ENCODE data around the gene SAMSN1.

The SAMSN1 gene

DNA sequence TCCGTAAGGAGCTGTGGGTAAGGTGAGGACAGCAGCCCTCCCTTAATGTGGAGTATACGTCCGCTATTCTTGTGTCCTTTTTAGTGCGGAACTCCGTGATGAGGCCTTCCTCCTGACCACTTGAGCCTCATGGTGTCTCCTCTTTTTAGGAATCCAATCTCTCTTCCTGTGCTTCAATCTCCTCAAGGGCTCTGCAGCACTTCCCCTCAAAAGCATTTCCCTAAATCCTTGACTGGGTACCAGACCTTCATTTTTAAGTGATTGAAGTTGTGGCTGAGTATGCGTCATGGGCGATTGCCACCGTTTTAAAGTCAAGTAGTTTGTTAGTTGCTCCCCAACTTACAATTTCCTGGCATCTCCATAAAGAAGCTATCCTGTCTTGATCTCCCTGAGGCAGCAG lies 62.8 kb downstream of the SAMSN1 start:
- DNase-seq: no peak

DNA sequence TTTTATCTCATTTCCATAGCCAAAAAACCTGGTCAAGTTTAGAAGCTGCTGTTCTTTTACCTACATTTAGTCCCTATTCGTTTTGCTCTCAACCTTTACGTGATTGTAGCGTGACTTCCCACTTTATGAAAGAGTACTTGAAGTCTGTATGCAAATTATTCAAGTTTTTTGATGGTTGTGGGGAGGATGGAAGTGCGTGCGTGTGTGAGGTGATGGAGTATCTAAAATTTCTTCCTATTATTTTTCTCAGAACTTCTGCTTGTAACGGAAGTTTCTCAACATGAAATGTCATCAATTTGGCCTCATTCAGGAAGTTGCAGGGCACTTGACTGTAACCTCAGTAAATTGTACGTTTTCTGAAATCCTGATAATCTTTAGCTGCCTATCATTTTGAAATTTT lies 64.0 kb downstream of the SAMSN1 start:
- DNase-seq: no peak

DNA sequence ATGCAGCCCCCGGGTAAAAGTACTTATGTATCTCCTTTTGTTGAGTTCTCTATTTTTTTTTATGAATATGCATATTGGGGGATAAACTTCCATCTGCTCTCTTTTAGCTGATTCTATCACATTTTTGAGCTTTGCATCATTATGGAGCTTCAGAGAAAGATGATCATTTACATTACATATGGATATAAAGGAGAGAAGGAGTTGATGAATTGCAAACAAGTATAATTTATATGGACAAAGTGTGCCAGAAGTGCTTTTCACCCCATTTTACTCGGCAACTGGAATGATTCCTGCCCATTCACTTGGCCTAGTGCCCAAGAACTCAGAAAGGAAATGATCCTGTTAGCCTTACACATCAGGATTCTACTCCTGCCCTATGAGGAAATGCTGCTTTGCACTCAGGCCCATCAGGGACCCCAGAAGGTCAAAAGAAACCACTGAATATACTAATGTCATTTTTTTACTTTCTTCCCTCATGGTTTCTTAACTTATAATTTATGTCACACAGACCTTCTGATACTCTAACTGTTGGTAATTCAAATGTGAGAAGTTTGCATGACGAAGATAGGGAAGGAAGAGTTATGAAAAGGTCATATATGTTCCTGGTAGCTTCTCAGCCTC lies 65.6 kb downstream of the SAMSN1 start:
- DNase-seq: no peak

DNA sequence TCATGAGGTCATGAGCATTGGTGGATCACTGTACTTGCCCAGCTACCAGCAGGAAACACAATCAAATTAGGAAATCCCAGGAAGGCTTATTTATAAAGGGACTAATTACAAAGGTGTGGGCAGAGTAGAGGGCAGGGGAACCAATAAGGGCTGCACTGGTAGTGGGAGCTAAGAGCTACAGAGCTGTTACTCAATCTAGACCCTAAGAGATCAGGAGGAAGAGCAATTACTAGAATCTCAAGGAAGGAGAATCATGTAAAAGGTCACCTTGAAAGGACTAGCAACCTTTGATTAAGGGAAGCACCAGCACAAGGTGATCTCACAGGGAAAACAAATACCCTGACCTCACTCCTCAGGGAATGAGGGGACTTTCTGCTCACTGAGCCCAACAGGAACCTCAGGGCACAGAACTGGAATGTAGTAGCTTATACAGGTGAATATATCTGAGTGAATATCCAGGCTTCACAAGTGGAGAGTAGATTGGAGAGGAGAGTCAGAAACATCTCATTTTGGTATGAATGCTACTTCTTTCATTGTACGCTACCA lies 66.8 kb downstream of the SAMSN1 start:
- DNase-seq: no peak

DNA sequence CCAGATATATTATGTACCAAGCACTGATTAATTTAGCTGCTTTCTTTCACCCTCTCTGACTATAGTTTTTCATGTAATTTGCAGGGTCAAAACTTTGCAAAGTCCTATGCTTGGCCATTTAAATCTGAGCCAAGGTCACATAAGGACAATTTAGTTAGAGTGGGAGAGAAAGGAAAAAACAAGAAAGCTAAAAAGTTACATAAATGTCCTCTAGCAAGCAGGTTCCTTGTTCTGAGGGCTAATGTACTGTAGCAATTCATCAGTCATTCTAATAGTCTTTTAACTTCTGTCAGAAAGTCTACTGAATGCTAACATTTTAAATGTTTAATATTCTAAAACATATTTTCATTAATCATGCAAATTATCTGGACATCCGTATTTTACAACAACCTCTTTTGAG lies 68.3 kb downstream of the SAMSN1 start:
- DNase-seq: no peak

DNA sequence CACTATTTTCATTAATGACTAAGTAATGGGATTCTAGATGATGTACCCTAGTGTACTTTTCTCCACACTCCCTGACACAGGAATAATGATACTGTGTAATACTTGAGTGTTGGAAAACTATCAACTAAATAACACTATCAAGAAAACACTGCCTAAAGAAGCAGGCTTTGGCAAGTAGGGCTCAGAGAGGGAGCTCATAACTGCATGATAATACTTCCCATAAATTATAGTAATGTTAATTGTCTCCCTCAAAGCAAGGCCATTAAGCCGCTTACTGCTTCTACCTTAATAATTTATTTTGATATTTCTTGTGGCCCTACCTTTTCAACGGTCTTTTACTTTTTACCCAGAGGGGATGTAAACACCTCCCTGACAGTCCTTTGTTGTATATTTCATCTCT lies 69.0 kb downstream of the SAMSN1 start:
- no peak for DNase-seq

DNA sequence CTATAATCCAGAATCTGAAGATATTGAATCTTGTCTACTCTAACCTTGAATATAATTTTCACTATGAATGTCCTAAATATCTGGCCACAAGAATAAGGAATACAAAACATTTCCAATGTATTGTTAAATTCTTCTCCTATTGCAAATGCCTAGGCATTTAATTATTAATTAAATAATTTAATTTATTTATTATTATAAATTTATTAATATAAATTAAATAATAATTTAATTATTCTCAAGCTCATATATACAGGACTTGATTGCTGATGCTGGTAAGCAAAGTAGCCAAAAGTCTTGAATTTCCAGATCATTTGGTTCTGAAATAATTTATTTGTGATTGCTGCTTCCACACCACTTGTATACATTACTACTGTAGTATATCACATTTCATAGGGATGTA lies 71.1 kb downstream of the SAMSN1 start:
- DNase-seq: no peak

DNA sequence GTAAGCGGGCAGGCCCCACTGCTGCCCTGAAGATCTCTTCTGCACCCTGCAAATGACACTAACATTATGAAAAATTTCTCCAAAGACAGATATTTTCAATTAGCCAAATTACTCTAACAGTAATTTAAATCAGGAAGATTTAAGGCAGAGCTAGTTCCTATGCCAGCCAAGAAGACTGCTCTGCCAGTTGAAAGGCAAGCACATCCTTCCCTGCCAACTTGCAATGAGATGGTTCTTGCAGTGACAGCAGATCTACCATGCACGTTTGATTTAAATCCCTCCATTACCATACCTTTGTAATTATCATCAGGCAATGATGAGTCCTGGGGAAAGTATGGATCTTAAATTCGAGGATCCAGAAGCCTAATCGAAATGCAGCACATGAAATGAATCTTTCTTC lies 76.5 kb downstream of the SAMSN1 start:
- DNase-seq: no peak

DNA sequence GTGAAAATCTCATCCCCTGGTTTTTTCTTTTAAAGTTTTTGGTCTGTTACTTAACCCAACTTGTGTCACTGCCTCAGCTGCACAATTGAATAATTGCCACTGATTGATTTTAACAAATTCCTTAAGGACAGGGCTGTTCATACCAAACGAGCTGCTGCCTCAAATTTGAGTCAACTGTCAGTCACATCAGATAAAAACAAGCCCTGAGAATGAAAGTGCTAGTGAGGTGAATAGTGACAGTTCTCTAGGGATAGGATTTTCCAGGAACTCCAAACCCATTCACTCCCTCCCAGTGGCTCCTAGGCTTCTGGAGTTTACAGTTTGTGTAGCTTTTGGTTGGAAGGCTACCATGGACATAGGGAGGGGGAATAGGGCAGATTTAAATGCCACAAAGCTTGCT lies 79.4 kb downstream of the SAMSN1 start:
- DNase-seq: no peak

DNA sequence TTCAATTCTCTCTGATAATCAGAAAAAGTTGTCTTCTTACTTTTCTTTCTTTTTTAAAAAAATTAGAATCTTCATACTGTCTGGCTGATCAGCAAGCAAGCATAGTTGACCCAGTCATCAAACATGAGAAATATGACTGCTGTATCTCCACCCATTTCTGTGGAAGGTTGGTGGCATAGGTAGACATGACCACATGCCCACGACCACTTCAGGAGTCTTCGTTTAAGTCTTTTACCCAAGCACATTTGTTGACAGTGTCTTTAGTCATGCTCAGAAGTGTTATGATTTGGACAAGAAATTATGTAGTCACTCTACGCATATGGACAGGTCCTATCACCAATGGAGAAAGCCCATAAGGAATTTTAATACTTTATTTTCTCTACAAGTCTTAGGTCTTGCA lies 88.4 kb downstream of the SAMSN1 start:
- DNase-seq: no peak

DNA sequence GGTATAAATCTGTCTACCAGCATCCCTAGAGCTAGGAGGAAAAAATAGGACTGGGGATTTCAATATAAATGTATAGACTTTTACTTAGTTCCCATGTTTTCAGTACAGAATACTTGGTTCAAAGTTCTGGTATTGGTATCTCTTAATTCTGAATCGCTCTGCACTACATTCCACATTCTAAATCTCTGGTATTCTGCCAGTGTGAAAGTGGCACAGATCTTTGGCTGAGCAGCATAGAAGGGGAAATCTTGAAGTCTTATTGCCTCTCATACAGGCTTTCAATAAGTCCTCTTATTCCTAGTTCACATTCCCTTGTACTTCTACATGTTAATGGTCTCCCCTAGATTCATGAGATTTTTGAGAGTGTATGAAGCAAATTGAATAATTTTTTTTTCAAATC lies 89.2 kb downstream of the SAMSN1 start:
- DNase-seq: no peak

DNA sequence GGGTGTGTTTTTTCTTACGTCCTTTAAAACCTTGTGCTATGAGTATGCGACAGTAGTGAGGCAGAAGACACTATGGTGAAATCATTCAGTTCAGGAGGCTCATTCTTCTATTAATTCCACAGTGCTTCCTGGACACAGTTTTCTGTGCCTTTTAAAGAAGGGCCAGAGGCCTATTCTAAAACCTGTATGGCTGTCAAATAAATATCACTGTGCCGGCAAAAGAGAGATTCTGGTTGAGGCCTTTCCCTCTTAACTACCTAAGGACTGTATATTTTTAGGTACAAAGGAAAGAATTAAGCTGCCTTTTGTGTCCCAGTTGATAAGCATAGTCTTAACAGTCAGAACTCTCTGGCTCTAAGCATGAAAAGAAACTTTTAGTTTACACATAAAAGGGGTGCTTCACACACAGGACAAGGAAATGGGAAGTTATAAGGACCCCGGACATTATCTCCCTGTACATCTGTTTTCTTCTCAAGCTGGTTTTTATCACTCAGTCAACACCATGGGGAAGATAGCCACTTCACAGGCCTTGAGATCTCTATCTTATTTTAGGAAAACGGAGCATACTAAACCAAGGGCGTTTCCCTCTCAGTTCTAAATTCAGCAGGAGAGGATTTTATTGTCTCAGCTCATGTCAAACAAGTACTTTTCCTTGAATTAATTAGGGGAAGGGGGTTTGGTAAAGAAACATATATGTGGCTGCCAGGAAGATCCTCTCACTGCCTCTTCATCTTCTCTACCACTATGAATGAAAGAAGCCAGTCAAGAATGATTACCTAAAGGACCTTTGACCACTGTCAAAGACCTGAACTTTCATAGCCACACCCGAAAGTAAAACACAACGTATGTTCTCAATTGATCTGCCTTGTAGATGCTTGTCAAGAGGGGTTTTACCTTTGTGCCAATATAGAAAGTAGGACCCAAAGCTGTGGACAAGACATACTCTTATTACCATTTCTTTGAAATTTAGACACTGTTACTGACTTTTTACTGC lies 91.8 kb downstream of the SAMSN1 start:
- no peak for DNase-seq

DNA sequence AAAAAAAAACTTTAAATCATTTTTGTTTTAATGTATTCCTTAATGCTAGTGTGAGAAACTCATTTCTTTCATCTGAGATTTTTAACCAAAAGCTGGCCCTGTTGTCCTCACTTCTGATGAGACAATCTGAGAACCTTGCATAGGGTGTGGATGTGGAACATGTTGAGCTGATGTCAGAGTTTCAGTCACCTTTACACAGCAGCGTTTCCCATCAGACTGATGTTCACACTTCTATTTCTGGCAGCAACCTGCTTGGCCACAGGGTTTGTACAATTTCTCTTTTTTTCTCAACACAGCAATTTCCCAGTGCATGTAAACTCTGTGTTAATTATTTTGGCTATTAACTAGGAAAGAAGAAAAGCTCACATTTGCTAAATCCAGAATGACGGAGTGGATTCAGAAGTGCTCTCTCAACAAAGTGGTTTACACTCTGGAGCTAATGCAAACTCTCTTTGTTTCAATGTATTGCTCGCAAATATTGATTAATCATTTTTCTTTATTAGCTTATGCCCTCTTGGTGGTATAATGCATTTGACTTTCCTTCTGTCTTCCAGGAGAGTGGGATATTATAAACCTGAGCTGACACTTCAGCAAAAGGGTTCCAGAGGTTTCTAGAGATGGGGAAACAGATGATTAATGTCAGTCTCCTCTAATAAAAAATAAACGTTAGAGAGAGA lies 92.6 kb downstream of the SAMSN1 start:
- no peak for DNase-seq

DNA sequence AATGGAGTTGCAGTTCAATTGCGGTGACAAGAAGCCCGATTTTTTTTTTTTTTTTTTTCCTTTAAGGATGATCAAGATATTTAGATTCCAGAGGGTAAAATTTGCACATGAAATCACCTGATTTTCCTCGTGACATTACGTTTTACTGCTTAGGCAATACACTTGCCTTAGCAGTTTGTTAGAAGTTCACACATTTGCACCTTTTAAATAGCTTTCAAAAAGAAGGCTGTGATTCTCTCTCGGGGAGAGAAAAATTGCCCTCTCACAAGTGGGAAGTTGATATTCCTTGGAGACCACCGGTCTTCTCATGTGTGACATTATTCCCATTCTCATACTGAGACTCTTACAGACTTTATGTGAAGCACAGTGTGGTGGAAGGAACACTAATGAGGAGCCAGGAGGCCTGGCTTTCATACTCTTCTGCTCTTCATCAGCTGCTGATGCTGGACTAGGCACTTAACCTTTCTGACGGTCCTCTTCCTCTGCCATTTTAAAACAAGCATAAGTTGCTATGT lies 93.3 kb downstream of the SAMSN1 start:
- DNase-seq: no peak

DNA sequence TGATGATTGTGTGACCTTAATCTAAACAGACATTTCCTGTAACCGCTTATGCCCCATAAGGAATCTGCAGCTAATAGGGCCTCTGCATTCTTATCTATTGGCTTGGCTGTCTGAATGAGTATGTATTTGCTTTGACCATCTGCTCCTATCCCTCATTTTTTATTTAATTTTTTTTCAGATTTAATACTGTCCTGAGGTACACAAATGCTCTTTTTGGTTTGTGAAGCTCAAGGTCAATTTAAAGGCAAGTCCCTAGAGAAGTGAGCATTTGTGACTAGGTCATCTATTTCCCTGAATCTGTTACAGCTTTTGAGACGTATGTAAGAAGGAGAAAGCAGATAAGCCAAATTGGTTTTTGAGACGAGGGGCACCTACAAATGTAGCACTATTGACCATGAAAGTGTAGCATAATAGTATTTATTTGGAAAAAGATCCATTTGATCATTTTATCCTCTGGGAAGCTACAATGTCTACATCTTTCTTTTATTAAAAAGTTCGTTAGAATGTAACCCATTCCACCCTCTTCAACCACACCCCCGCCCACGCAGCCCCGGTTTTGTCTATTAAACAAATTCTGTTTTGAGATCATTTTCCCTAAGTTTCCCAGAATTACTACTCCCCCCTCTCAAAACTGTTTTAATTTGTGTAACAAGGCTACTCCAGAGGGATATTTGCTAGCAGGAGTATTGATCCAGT lies 93.9 kb downstream of the SAMSN1 start:
- no peak for DNase-seq

DNA sequence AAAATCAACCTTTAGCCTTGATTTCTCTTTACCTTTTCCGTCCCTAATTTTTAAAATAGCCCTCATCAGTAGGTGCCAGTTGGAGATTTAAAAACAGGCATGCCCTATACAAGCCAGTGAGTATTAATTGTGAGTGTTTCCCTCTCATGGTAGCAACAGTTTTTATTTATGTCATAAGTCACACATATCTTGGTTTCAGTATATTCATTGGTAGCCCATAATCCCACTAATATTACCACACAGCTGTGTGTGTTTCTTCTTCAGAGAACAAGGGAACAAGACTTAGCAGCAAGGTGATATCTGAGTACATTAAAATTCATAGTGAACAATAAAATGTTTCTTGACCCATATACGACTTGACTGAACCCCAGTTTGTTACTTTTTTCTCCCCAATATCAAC lies 94.6 kb downstream of the SAMSN1 start:
- DNase-seq: no peak

DNA sequence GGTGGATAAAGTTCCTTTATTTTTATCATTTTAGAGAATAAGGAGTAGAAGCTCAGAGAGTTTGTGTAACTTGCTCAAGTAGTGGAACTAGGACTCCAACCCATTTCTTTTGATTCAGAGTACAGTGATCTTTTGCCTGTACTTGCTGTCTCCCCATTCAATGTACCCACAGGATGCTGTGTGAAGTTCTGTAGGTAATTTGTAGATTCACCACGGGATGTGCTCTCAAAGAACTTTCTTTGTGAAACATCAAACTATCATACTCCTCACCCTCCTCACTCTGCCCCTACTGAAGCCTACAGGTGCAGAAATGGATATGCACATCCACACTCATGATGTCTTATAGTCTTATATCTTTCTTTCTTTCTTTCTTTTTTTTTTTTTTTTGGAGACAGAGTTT lies 97.3 kb downstream of the SAMSN1 start:
- no peak for DNase-seq

DNA sequence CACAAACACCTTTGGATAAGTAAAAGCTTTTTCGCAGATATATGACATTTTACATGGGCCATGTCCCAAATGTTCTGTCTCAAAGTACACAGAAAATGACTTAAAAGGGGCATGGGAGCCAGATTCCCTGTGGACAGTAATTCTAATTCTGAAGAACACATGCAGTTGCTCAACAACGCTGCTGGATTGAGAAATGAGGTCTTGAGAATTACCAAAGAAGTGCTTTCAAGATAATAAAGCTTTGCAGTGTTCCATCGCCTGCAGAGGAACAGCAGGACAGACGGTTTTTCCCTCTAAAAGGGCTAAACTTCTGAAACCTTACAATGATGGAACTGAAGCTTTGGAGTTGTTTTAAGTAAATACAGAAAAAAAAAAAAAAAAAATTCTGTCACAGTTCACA lies 107.9 kb downstream of the SAMSN1 start:
- DNase-seq: no peak

DNA sequence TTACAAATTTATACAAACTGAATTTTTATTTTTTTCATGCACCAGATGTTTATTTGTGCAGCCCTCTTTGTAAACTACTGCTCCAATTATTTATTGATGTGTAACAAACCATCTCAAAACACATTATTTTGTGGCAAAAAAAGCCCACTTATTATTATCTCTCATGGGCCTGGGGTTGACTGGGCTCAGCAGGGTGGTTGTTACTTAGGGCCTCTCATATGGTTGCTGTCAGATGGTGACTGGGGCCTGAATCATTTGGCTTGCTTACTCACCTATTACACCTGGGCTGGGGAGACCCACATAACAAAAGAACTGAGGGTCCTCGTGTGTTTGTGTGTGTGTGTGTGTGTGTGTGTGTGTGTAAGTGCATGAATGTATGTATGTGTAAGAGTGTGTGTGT lies 110.7 kb downstream of the SAMSN1 start:
- no peak for DNase-seq

Data from NCI-H2171 treated with DMSO at 0.1 percent for 48 hours (cell line).